ENCODE measurements around the gene RIPK3.

GRCh38 chr14:24313913-24314312, 25.9 kb downstream of the RIPK3 start:
- TF ChIP-seq, protein P1, sequence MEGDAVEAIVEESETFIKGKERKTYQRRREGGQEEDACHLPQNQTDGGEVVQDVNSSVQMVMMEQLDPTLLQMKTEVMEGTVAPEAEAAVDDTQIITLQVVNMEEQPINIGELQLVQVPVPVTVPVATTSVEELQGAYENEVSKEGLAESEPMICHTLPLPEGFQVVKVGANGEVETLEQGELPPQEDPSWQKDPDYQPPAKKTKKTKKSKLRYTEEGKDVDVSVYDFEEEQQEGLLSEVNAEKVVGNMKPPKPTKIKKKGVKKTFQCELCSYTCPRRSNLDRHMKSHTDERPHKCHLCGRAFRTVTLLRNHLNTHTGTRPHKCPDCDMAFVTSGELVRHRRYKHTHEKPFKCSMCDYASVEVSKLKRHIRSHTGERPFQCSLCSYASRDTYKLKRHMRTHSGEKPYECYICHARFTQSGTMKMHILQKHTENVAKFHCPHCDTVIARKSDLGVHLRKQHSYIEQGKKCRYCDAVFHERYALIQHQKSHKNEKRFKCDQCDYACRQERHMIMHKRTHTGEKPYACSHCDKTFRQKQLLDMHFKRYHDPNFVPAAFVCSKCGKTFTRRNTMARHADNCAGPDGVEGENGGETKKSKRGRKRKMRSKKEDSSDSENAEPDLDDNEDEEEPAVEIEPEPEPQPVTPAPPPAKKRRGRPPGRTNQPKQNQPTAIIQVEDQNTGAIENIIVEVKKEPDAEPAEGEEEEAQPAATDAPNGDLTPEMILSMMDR (IDR thresholded peaks at IDR 0.05; ENCODE audit: insufficient read depth, low read depth, low read length) = no peak
- no peak for TF ChIP-seq EZH2 (IDR thresholded peaks at IDR 0.05; ENCODE audit: insufficient read depth, low read length)

Measured in astrocyte (in vitro differentiated cells and primary cell).